ENCODE measurements around the gene PYGO2. TPM values are rescaled to one million over a fixed set of nuclear protein-coding genes. Genes with fewer than 3 reads are reported as not detected.

Gene PYGO2
- total RNA-seq, 2 experiments from 2014 or later, result 30.3 to 32.8 TPM

- Histone ChIP-seq H3K27ac (ENCODE audit: low read depth in 1 of 2, low read length in 2 of 2) (no peak overlapping the region), H3K36me3 (ENCODE audit: insufficient read depth, low read length) (no peaks in the 10 kb centered on the region), H3K4me3 (ENCODE audit: low read length) (no peak overlapping the region), H3K27me3 (ENCODE audit: control insufficient read depth in 1 of 2, insufficient read depth in 2 of 2, low read length in 2 of 2) (no peaks in the 10 kb centered on the region), H3K4me1 (ENCODE audit: insufficient read depth, low read length) (no peaks in the 10 kb centered on the region), H3K9me3 (ENCODE audit: control insufficient read depth in 1 of 2, insufficient read depth in 1 of 2, low read length in 2 of 2) (no peaks in the 10 kb centered on the region)
- Mint-ChIP-seq H3K9me3 (no peaks in the 10 kb centered on the region), H3K27ac (no peak overlapping the region), H3K36me3 (ENCODE audit: low read depth) (peaks cover 10% of the 10 kb centered on the region), H3K4me3 (no peak overlapping the region), H3K4me1 (ENCODE audit: low read depth) (no peaks in the 10 kb centered on the region), H3K27me3 (no peaks in the 10 kb centered on the region)
- TF ChIP-seq, protein P1, sequence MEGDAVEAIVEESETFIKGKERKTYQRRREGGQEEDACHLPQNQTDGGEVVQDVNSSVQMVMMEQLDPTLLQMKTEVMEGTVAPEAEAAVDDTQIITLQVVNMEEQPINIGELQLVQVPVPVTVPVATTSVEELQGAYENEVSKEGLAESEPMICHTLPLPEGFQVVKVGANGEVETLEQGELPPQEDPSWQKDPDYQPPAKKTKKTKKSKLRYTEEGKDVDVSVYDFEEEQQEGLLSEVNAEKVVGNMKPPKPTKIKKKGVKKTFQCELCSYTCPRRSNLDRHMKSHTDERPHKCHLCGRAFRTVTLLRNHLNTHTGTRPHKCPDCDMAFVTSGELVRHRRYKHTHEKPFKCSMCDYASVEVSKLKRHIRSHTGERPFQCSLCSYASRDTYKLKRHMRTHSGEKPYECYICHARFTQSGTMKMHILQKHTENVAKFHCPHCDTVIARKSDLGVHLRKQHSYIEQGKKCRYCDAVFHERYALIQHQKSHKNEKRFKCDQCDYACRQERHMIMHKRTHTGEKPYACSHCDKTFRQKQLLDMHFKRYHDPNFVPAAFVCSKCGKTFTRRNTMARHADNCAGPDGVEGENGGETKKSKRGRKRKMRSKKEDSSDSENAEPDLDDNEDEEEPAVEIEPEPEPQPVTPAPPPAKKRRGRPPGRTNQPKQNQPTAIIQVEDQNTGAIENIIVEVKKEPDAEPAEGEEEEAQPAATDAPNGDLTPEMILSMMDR (IDR thresholded peaks at IDR 0.05), result no peak
- POLR2A ChIA-PET, result no interaction called here
- CTCF ChIA-PET, result no interaction called here
- ATAC-seq (ENCODE audit: poor library complexity) (no peak), DNase-seq (no peak)
- intact Hi-C loops (cut with DNase I, micrococcal nuclease), result no loop called here
Observed at GRCh38 chr1:154913273-154913672, 48.3 kb downstream of the PYGO2 start.

- Histone ChIP-seq H3K27me3 (ENCODE audit: control insufficient read depth in 1 of 2, insufficient read depth in 2 of 2, low read length in 2 of 2) (no peaks in the 10 kb centered on the region), H3K27ac (ENCODE audit: low read depth in 1 of 2, low read length in 2 of 2) (no peak overlapping the region), H3K4me3 (ENCODE audit: low read length) (no peak overlapping the region), H3K36me3 (ENCODE audit: insufficient read depth, low read length) (no peaks in the 10 kb centered on the region), H3K4me1 (ENCODE audit: insufficient read depth, low read length) (no peaks in the 10 kb centered on the region), H3K9me3 (ENCODE audit: control insufficient read depth in 1 of 2, insufficient read depth in 1 of 2, low read length in 2 of 2) (no peaks in the 10 kb centered on the region)
- Mint-ChIP-seq H3K36me3 (ENCODE audit: low read depth) (peaks cover 10% of the 10 kb centered on the region), H3K4me3 (no peak overlapping the region), H3K27ac (no peak overlapping the region), H3K4me1 (ENCODE audit: low read depth) (no peaks in the 10 kb centered on the region), H3K27me3 (no peaks in the 10 kb centered on the region), H3K9me3 (no peaks in the 10 kb centered on the region)
- ChIA-PET POLR2A (no interaction called here), CTCF (no interaction called here)
- no peak for ATAC-seq (ENCODE audit: poor library complexity)
- intact Hi-C loops (cut with DNase I, micrococcal nuclease), result no loop called here
- TF ChIP-seq, protein P1 (IDR thresholded peaks at IDR 0.05), result no peak
- no peak for DNase-seq
Observed at GRCh38 chr1:154912755-154913154, 48.8 kb downstream of the PYGO2 start.

GRCh38 chr1:154911691-154912550, 49.7 kb downstream of the PYGO2 start:
- TF ChIP-seq, protein P1 (IDR thresholded peaks at IDR 0.05), result no peak
- Mint-ChIP-seq H3K27me3 (no peaks in the 10 kb centered on the region), H3K4me3 (no peak overlapping the region), H3K36me3 (ENCODE audit: low read depth) (peaks cover 9% of the 10 kb centered on the region), H3K27ac (no peak overlapping the region), H3K4me1 (ENCODE audit: low read depth) (no peaks in the 10 kb centered on the region), H3K9me3 (no peaks in the 10 kb centered on the region)
- DNase-seq (no peak), ATAC-seq (ENCODE audit: poor library complexity) (no peak)
- H3K27ac ChIP-seq (ENCODE audit: low read depth in 1 of 2, low read length in 2 of 2), result no peak overlapping the region
- H3K36me3 ChIP-seq (ENCODE audit: insufficient read depth, low read length), result no peaks in the 10 kb centered on the region
- ChIA-PET POLR2A (no interaction called here), CTCF (no interaction called here)
- H3K9me3 ChIP-seq (ENCODE audit: control insufficient read depth in 1 of 2, insufficient read depth in 1 of 2, low read length in 2 of 2), result no peaks in the 10 kb centered on the region
- H3K4me1 ChIP-seq (ENCODE audit: insufficient read depth, low read length), result no peaks in the 10 kb centered on the region
- H3K27me3 ChIP-seq (ENCODE audit: control insufficient read depth in 1 of 2, insufficient read depth in 2 of 2, low read length in 2 of 2), result no peaks in the 10 kb centered on the region
- no peak overlapping the region for H3K4me3 ChIP-seq (ENCODE audit: low read length)
- intact Hi-C loops (cut with DNase I, micrococcal nuclease), result no loop called here
